Keratinocyte (primary cell): ENCODE data around the gene SMU1. TPM values are rescaled to one million over a fixed set of nuclear protein-coding genes. Genes with fewer than 3 reads are reported as not detected.

Experiments used
- DNase-seq: peaks from one replicate; pipeline ENCODE4 v3.0.0-alpha.2; 2011; ENCODE audit warnings: low read depth, missing footprints, low spot score
- FAIRE-seq: peaks from 2 replicates; lab custom pipeline; 2011; peaks lifted over from hg19 to GRCh38; lab: Jason Lieb, UNC
- H2AFZ ChIP-seq: 2 replicates; pipeline ENCODE4 v1.6.0; 2012; ENCODE audit warnings: low read length, control low read depth, inconsistent platforms; ENCODE audit not compliant: control insufficient read depth
- H3K27ac ChIP-seq: 2 replicates; pipeline ENCODE4 v1.5.1; 2011; ENCODE audit warnings: low read length; ENCODE audit not compliant: control insufficient read depth, insufficient read depth
- H3K27me3 ChIP-seq: 3 replicates; pipeline ENCODE4 v1.6.0; 2011; ENCODE audit warnings: low read length; ENCODE audit not compliant: control insufficient read depth, insufficient read depth; ENCODE audit errors: extremely low read depth
- H3K36me3 ChIP-seq, 2 experiments: 2 replicates in 1 of 2; 3 replicates in 1 of 2; pipeline ENCODE4 v1.5.1; 2011; ENCODE audit warnings: low read length in 2 of 2, mild to moderate bottlenecking in 1 of 2; ENCODE audit not compliant: control insufficient read depth in 2 of 2, insufficient read depth in 2 of 2; ENCODE audit errors: extremely low read depth in 1 of 2
- H3K4me1 ChIP-seq: 3 replicates; pipeline ENCODE4 v1.5.1; 2011; ENCODE audit warnings: low read length; ENCODE audit not compliant: control insufficient read depth, insufficient read depth; ENCODE audit errors: extremely low read depth
- H3K4me2 ChIP-seq: 3 replicates; pipeline ENCODE4 v1.6.0; 2011; ENCODE audit warnings: low read depth, low read length; ENCODE audit not compliant: control insufficient read depth, insufficient read depth; ENCODE audit errors: extremely low read depth
- H3K4me3 ChIP-seq, 3 experiments: fragments of 200-600 bp in 1 of 3; sonication (generic) in 1 of 3; 2 replicates in 2 of 3; 3 replicates in 1 of 3; pipeline ENCODE4 v1.5.1; 2011 to 2016; ENCODE audit warnings: low read length in 3 of 3, mild to moderate bottlenecking in 3 of 3, control low read depth in 2 of 3, inconsistent platforms in 1 of 3, low read depth in 1 of 3, mixed read lengths in 1 of 3, mixed run types in 1 of 3, moderate library complexity in 1 of 3; ENCODE audit not compliant: control insufficient read depth in 2 of 3, insufficient read depth in 2 of 3; ENCODE audit errors: extremely low read depth in 1 of 3
- H3K79me2 ChIP-seq: 2 replicates; pipeline ENCODE4 v1.6.0; 2012; ENCODE audit warnings: low read length; ENCODE audit not compliant: control insufficient read depth, insufficient read depth
- H3K9ac ChIP-seq: 3 replicates; pipeline ENCODE4 v1.6.0; 2011; ENCODE audit warnings: low read length; ENCODE audit not compliant: control insufficient read depth, insufficient read depth; ENCODE audit errors: extremely low read depth
- H3K9me1 ChIP-seq: 3 replicates; pipeline ENCODE4 v1.6.0; 2011; ENCODE audit warnings: low read length; ENCODE audit not compliant: control insufficient read depth, insufficient read depth; ENCODE audit errors: extremely low read depth
- H3K9me3 ChIP-seq: 2 replicates; pipeline ENCODE4 v1.5.1; 2012; ENCODE audit warnings: low read depth, low read length; ENCODE audit not compliant: control insufficient read depth
- H4K20me1 ChIP-seq: 3 replicates; pipeline ENCODE4 v1.6.0; 2011; ENCODE audit warnings: low read length; ENCODE audit not compliant: control insufficient read depth, insufficient read depth; ENCODE audit errors: extremely low read depth
- CTCF ChIP-seq, 3 experiments: IDR thresholded peaks in 1 of 3; conservative IDR thresholded peaks in 1 of 3; optimal IDR thresholded peaks in 1 of 3; 2 replicates in 2 of 3; 3 replicates in 1 of 3; pipeline versions ENCODE3 to v1.5.1; 2011; ENCODE audit warnings: low read length in 3 of 3, mild to moderate bottlenecking in 3 of 3, moderate library complexity in 2 of 3, control low read depth in 1 of 3, inconsistent platforms in 1 of 3; ENCODE audit not compliant: insufficient read depth in 2 of 3; ENCODE audit errors: extremely low read depth in 1 of 3
- EZH2 ChIP-seq: IDR thresholded peaks from one replicate; pipeline ENCODE4 v1.6.1; 2012; ENCODE audit warnings: inconsistent platforms, mild to moderate bottlenecking, low read length, moderate library complexity
- dilution Hi-C: fragments of 300-500 bp; cut with MboI; formaldehyde crosslinking; loops from one replicate; pipeline ENCODE4 v1.7.0; 2020; ENCODE audit warnings: low sequenced_read_pairs; ENCODE audit not compliant: extremely low pct_ligation_motif_present
- polyA plus RNA-seq, 5 experiments: library from polyadenylated mRNA; depleted of rRNA in 3 of 5; stranded (reverse) in 3 of 5; stranded (forward) in 1 of 5; unstranded in 1 of 5; fragments of >200 nt; gene quantifications; 1 replicate in 1 of 5; 2 replicates in 3 of 5; 3 replicates in 1 of 5; pipeline versions ENCODE4 v1.2.1 to v1.2.3, GENCODE V29; 2011 to 2012; ENCODE audit warnings: missing spikeins in 2 of 5, low read depth in 1 of 5, low replicate concordance in 1 of 5

Gene SMU1
- polyA plus RNA-seq, 1 donor (not counting 4 experiments of a cell fraction or from before 2014, with no cell fraction given) = 20.3 TPM

- DNase-seq = no peak
Measured at GRCh38 chr9:33105959-33106358, 29.5 kb upstream of the SMU1 start.

GRCh38 chr9:33105504-33105903 is 29.0 kb upstream of the SMU1 start:
- H3K79me2 ChIP-seq = no peaks in the 10 kb centered on the region
- FAIRE-seq (no peak), DNase-seq (no peak)
- TF ChIP-seq EZH2 (no peak), CTCF (optimal IDR thresholded peaks at IDR 0.05 in 1 of 3, IDR thresholded peaks at IDR 0.05 in 1 of 3, conservative IDR thresholded peaks at IDR 0.05 in 1 of 3; ENCODE audit: extremely low read depth in 1 of 3, insufficient read depth in 2 of 3, low read length in 3 of 3) (no peak)
- H4K20me1 ChIP-seq = no peaks in the 10 kb centered on the region
- no peaks in the 10 kb centered on the region for H3K9me1 ChIP-seq
- dilution Hi-C loops = no loop called here
- no peaks in the 10 kb centered on the region for H3K9me3 ChIP-seq
- no peak overlapping the region for H3K9ac ChIP-seq
- H3K4me3 ChIP-seq = no peak overlapping the region
- H3K4me2 ChIP-seq = no peak overlapping the region
- H3K27me3 ChIP-seq = no peaks in the 10 kb centered on the region
- no peaks in the 10 kb centered on the region for H3K36me3 ChIP-seq
- H3K27ac ChIP-seq = no peak overlapping the region
- H2AFZ ChIP-seq = no peak overlapping the region
- peaks cover 35% of the 10 kb centered on the region for H3K4me1 ChIP-seq

More at GRCh38 chr9:33105959-33106358, 29.5 kb upstream of the SMU1 start:
- Histone ChIP-seq H3K4me1 (peaks cover 35% of the 10 kb centered on the region), H3K9me1 (no peaks in the 10 kb centered on the region), H3K36me3 (peaks cover 3% of the 10 kb centered on the region in 2 experiments), H2AFZ (no peak overlapping the region), H4K20me1 (no peaks in the 10 kb centered on the region), H3K27me3 (no peaks in the 10 kb centered on the region), H3K27ac (no peak overlapping the region), H3K4me2 (no peak overlapping the region), H3K9ac (no peak overlapping the region), H3K4me3 (no peak overlapping the region), H3K79me2 (no peaks in the 10 kb centered on the region), H3K9me3 (no peaks in the 10 kb centered on the region)
- TF ChIP-seq EZH2 (no peak), CTCF (optimal IDR thresholded peaks at IDR 0.05 in 1 of 3, IDR thresholded peaks at IDR 0.05 in 1 of 3, conservative IDR thresholded peaks at IDR 0.05 in 1 of 3; ENCODE audit: extremely low read depth in 1 of 3, insufficient read depth in 2 of 3, low read length in 3 of 3) (no peak)
- FAIRE-seq = no peak
- dilution Hi-C loops = no loop called here
